GM19455 (cell line): Measurements from ENCODE around the gene LANCL2.
A peak's percentile ranks its signal among the peaks of the same experiment; 100 is the strongest.
"Not testable (repeated sequence)": the region's sequence is repeated elsewhere in the genome, so short reads cannot be mapped to it uniquely, and the experiment has no call there.

Experiments
- ATAC-seq: cut with Tn5 transposase; IDR thresholded peaks from one replicate; pipeline ENCODE4 v1.9.1; 2021; ENCODE audit not compliant: unreplicated experiment

LANCL2 gene

DNA sequence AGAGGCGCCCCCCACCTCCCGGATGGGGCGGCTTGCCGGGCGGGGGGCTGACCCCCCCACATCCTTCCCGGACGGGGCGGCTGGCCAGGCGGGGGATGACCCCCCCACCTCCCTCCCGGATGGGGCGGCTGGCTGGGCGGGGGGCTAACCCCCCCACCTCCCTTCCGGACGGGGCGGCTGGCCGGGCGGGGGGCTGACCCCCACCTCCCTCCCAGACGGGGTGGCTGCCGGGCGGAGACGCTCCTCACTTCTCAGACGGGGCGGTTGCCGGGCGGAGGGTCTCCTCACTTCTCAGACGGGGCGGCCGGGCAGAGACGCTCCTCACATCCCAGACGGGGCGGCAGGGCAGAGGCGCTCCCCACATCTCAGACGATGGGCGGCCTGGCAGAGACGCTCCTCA lies 37.4 kb downstream of the LANCL2 start:
- not testable (repeated sequence) for ATAC-seq

GRCh38 chr7:55405856-55406541 lies 40.9 kb downstream of the LANCL2 start:
- no peak for ATAC-seq

DNA sequence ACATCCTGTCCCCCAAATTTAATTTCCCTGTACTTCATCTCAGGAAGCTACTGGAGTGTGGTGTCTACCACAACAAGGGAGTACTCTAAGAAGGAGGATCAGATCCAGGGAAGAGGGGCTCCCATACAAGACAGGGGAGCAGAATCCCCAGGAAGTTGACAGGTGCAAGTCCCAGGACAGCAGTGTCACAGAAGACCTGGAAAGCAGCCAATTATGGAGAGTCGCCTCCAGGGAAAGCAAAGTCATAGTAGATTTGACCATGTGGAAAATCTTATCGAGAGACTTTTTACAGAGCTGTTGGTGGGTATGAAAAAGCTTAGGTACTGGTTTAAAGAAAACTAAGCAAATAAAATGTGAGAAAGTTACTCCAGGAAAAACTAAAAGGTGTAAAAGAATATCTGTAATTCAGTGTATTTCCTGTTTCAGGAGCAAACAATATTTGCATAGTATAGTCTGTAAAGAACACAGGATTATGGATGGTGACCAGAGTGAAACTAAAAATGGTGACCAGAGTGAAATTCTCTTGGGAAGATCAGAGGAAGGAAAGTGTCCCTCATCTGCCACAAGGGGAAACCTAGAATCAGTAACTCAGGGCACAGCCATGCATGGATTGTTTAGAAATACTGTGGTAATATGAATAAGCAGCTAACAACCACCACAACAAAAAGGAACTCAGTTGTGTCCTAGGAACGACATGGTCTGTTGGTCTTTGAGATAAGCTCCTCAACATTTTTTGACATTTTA lies 44.5 kb downstream of the LANCL2 start:
- no peak for ATAC-seq

DNA sequence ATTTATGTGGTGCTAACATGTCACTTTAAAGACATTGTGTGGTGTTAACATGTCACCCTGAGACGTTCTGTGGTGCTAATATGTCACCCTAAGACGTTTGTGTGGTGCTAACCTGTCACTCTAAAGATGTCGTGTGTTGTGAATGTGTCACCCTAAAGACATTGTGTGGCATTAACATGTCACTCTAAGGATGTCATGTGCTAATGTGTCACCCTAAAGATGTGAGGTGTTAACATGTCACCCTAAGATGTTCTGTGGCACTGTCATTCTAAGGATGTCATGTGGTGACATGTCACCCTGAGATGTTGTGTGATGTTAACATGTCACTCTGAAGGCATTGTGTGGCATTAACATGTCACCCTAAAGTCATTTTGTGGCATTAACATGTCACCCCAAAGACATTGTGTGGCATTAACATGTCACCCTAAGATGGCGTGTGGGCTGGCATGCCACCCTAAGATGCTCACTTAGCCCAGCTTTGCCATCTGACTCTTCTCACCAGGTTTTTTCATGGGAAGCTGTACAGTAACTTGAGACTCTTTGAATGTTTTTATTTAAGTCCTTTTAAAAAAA lies 45.6 kb downstream of the LANCL2 start:
- no peak for ATAC-seq

GRCh38 chr7:55411844-55412243 lies 46.7 kb downstream of the LANCL2 start:
- ATAC-seq: no peak

- ATAC-seq: no peak
These were observed 48.3 kb downstream of the LANCL2 start for GRCh38 chr7:55413442-55413841.

DNA sequence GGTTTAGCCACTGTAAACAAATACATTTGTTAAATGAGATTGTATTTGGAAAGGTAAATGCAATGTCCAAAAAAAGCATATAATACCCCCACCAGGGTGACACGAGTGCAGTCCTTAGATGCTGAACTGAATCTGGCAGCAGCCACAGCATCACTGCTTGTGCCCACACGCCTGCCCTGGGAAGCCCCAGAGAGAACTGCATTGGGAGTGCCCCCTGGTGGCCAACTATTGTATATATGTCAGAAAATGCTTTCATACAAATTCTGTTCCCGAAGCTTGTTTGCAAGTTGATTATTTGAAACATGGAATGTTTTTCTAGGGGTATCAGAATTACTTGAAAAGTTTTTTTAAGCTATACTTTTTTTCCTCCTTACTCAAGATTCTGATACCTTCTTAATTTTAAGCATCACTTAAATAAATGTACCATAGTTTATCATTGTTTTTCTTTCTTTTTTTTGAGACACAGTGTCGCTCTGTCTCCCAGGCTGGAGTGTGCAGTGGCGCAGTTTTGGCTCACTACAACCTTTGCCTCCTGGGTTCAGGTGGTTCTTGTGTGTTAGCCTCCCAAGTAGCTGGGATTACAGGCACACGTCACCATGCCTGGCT lies 50.1 kb downstream of the LANCL2 start:
- ATAC-seq: peak; percentile 75

DNA sequence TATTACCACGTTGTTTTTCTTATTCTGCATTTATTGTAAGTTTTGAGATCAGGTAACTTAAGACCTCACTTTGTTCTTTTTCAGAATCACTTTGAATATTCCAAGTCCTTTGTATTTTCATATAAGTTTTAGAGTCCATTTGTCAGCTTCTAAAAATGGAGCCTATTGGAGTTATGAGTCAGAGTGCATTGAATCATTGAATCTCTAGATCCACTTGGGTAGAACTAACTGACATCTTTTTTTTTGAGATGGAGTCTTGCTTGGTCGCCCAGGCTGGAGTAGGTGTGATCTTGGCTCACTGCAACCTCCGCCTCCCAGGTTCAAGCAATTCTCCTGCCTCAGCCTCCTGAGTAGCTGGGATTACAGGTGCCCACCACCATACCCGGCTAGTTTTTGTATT lies 52.3 kb downstream of the LANCL2 start:
- not testable (repeated sequence) for ATAC-seq

DNA sequence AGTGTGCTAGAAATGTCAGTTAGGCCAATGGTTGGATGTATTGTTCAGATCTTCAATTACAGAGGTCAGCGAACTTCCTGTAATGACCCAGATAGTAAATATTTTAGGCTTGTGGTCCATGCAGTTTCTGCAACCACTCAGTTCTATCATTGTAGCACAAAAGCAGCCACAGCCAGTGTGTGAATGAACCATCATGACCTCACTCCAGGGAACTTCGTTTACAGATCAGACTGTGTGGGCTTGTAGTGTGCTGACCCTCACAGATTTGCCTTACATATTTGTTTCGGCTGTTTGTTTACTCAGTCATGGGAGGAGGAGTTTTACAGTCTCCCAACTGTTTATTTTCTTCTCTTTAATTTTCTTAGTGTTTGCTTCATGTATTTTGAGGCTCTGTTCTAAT lies 55.4 kb downstream of the LANCL2 start:
- ATAC-seq: no peak

GRCh38 chr7:55423277-55423711 lies 58.2 kb downstream of the LANCL2 start:
- ATAC-seq: no peak

DNA sequence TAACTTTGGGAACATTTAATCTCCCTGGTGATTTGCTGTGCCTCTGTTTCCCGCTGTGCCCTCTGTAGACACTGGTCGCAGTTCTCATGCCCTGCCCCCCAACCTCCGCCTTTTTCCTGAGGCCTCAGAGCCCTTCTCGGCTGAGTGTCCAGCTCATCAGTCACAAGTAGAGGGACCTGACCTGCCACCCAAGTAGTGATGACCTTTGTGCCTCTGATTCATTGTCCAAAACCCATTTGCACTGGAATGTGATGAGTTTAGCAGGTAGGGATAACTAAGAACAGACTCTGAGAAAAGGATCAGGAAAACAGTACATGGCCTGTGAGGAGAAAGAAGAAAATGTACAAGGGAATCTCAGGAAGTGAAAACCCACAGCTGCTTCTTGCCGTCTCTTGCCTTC lies 58.8 kb downstream of the LANCL2 start:
- no peak for ATAC-seq

GRCh38 chr7:55425141-55425752 lies 60.1 kb downstream of the LANCL2 start:
- ATAC-seq: no peak

DNA sequence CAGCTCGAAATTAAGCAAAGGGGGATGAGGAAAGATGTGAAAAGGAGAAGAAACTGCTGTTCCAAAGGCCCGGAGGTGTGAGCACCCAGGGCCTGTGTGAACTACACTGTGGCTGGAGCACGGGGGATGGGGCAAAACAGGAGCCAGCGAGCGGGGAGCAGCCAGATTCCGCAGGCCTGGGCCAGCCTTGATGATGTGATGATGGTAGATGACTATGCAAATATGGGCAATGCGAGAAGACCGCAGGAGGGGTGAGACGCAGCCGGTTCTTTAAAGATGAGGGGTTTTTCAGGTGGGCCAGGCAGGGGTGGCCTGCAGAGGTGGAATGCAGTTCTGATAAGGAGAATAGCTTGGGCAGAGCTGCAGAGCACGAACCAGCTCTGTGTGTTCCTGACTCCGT lies 61.5 kb downstream of the LANCL2 start:
- ATAC-seq: no peak

GRCh38 chr7:55427342-55427741 lies 62.2 kb downstream of the LANCL2 start:
- no peak for ATAC-seq

DNA sequence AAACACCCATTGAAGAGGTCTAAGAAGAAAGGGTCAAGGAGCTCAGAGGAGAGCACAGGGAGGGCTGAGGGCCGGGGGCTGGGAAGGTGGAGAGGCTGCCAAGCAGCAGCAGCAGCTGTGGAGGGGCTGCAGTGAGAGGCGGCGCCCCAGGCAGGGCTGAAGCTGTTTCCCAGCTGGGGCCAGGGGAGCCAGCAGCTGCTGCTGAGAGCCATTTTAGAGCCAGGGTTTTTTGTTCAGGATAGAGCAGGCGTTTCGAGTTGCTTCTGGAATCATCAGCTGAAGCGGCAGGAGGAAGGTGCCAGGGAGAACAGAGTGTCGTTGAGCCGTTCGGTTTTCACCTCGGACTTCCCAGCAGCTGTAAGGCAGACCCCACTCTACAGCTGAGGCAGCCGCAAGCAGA lies 62.7 kb downstream of the LANCL2 start:
- no peak for ATAC-seq

DNA sequence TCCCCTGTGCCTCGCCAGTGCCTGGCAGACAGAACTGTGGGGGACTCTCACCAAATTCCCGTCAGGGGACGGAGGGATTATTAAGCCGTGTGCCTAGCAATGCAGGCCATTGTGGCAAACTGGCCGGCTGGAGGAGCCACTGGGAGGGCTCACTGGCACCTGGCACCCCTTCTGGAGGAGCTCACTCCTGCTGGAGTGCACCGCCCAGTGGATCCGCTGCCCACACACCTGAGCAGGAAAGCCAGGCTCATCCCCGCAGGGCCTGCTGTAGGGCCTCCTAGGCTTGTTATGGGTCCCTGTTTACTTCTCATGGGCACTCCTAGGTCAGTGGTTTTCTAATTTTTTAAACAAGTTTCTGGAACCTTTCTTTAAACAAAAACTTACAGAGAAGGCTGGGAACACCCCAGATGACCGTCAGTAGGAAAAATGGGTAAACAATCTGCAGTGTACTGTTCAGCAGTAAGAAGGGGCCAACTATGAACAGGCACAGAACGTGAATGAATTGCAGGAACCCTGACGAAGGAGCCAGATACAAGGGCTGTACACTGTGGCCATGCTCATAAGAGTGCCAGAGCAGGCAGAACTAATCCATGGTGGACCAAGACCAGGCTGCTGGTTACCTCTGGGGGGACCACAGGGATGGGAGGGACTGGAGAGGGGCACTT lies 64.8 kb downstream of the LANCL2 start:
- no peak for ATAC-seq

- no peak for ATAC-seq
These were observed 66.8 kb downstream of the LANCL2 start for GRCh38 chr7:55431898-55432297.

DNA sequence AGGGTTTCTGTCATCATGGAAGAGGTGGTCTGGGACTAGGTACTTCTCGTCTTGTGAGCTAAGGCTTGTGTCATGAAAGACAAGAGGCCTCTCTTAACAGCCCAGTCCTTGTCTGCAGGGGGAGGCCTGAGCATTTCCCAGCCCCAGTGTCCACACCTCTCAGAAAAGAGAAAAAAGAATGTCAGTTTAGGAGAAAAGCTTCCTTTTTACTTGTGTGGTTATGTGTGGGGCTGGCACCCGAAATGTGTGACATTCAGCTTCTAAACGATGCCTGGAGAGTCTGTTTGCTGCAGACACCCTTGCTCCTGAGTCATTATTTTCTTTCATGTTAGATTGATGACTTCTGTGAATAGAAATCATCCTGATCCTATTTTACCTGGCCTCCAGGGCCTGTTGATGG lies 67.4 kb downstream of the LANCL2 start:
- ATAC-seq: no peak

- peak; percentile 67 for ATAC-seq
These were observed 68.0 kb downstream of the LANCL2 start for GRCh38 chr7:55432939-55433784.

DNA sequence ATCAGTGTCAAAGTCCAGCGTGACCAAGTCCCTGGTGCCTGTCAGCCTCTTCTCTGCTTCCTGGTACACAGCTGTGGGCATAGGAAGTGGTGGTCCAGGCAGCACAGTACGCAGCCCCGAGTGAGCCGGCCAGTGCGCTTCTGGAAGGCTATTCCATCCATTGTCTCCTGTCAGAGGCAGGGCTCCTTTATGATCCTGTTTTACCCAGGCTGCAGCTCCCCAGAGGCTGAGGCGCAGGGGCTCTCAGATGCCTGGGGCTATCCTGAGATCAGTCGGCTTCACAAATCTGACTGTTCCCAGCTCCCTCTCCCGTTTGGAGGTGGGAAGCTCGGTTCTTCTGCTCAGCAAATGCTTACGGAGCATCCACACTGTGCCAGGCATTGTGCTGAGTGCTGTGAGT lies 70.3 kb downstream of the LANCL2 start:
- ATAC-seq: no peak
